Measurements from ENCODE around the gene SBF1. TPM values are rescaled to one million over a fixed set of nuclear protein-coding genes. Genes with fewer than 3 reads are reported as not detected.

Gene SBF1
- total RNA-seq: 123 and 129 TPM in 2 replicates

- peak; percentile 70 for DNase-seq (ENCODE audit: low read depth)
- Histone ChIP-seq H3K27me3 (ENCODE audit: control insufficient read depth, insufficient read depth, low read length) (no peaks in the 10 kb centered on the region), H3K4me3 (ENCODE audit: low read depth, low read length) (peak within 1 kb of the TSS; percentile 63), H3K36me3 (ENCODE audit: control insufficient read depth, insufficient read depth, low read length) (peaks cover 8% of the 10 kb centered on the region)
- no peak for FAIRE-seq
- no peak for TF ChIP-seq CTCF (IDR thresholded peaks at IDR 0.05; ENCODE audit: insufficient read depth, low read length, severe bottlenecking)
Measured at GRCh38 chr22:50474710-50475651, at the start of gene SBF1. Gene SBF1 (minus strand): TSS chr22:50475035. CDS start chr22:50474840, 195 bp downstream.

GRCh38 chr22:50523806-50524675, 49.2 kb upstream of the SBF1 start:
- Histone ChIP-seq H3K27me3 (ENCODE audit: control insufficient read depth, insufficient read depth, low read length) (no peaks in the 10 kb centered on the region), H3K36me3 (ENCODE audit: control insufficient read depth, insufficient read depth, low read length) (peaks cover 16% of the 10 kb centered on the region), H3K4me3 (ENCODE audit: low read depth, low read length) (peak overlapping the region; percentile 79)
- no peak for DNase-seq (ENCODE audit: low read depth)
- FAIRE-seq: peak; percentile 58
- no peak for TF ChIP-seq CTCF (IDR thresholded peaks at IDR 0.05; ENCODE audit: insufficient read depth, low read length, severe bottlenecking)

- Histone ChIP-seq H3K4me3 (ENCODE audit: low read depth, low read length) (no peak overlapping the region), H3K27me3 (ENCODE audit: control insufficient read depth, insufficient read depth, low read length) (no peaks in the 10 kb centered on the region), H3K36me3 (ENCODE audit: control insufficient read depth, insufficient read depth, low read length) (peaks cover 13% of the 10 kb centered on the region)
- no peak for TF ChIP-seq CTCF (IDR thresholded peaks at IDR 0.05; ENCODE audit: insufficient read depth, low read length, severe bottlenecking)
- FAIRE-seq: no peak
- DNase-seq (ENCODE audit: low read depth): no peak
Measured at GRCh38 chr22:50523458-50523805, 48.6 kb upstream of the SBF1 start.

- no peak for FAIRE-seq
- DNase-seq (ENCODE audit: low read depth): no peak
- H3K27me3 ChIP-seq (ENCODE audit: control insufficient read depth, insufficient read depth, low read length): no peaks in the 10 kb centered on the region
- peaks cover 14% of the 10 kb centered on the region for H3K36me3 ChIP-seq (ENCODE audit: control insufficient read depth, insufficient read depth, low read length)
- no peak for TF ChIP-seq CTCF (IDR thresholded peaks at IDR 0.05; ENCODE audit: insufficient read depth, low read length, severe bottlenecking)
- no peak overlapping the region for H3K4me3 ChIP-seq (ENCODE audit: low read depth, low read length)
Measured at GRCh38 chr22:50522806-50523438, 48.1 kb upstream of the SBF1 start.

DNA sequence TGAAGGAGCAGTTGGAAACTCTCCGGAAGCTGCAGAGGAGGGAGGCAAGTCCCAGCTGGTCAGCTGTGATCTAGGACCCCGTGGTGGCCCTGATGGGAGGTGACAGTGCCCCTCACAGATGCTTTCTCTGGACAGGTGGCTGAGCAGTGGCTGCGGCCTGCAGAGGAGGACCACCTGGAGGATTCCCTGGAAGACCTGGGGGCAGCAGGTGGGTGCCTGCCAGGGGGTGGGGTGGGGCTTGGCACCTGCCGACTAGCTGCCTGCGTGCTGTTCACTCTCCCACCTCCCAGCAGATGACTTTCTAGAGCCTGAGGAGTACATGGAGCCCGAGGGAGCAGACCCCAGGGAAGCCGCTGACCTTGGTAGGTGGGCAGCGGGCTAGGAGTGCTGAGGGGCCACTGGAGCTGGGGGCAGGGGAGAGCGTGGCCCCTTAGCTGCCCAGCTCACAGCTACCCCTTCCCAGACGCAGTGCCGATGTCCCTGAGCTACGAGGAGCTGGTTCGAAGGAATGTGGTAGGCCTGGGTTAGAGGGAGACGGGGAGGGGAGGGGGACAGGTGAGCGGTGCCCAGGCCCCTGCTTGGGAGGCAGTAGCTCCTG, 47.5 kb upstream of the SBF1 start:
- FAIRE-seq (no peak), DNase-seq (ENCODE audit: low read depth) (no peak)
- peaks cover 17% of the 10 kb centered on the region for H3K36me3 ChIP-seq (ENCODE audit: control insufficient read depth, insufficient read depth, low read length)
- TF ChIP-seq CTCF (IDR thresholded peaks at IDR 0.05; ENCODE audit: insufficient read depth, low read length, severe bottlenecking): no peak
- H3K27me3 ChIP-seq (ENCODE audit: control insufficient read depth, insufficient read depth, low read length): no peaks in the 10 kb centered on the region
- no peak overlapping the region for H3K4me3 ChIP-seq (ENCODE audit: low read depth, low read length)
